Right cardiac atrium (tissue), 5 donors: ENCODE measurements around the gene RANBP3. TPM values are rescaled to one million over a fixed set of nuclear protein-coding genes. Genes with fewer than 3 reads are reported as not detected.
"Not testable (repeated sequence)": the region's sequence is repeated elsewhere in the genome, so short reads cannot be mapped to it uniquely, and the experiment has no call there.

ENCODE experiments used
- ATAC-seq, 2 donors: fragments of 200-7000 bp; cut with Tn5 transposase; one replicate each; pipeline versions ENCODE4 v1.8.0 to v1.9.1; 2020; ENCODE audit warnings: moderate library complexity in 2 of 2, mild to moderate bottlenecking in 1 of 2
- DNase-seq, 3 donors: peaks; one replicate each; pipeline ENCODE4 v3.0.0-alpha.2; 2020
- H3K27ac ChIP-seq: one replicate; pipeline ENCODE4 v1.5.1; 2013; ENCODE audit warnings: mild to moderate bottlenecking, low read length, control low read depth, moderate library complexity
- H3K27me3 ChIP-seq: one replicate; pipeline ENCODE4 v1.6.1; 2013; ENCODE audit not compliant: control insufficient read depth, insufficient read depth
- H3K4me1 ChIP-seq: one replicate; pipeline ENCODE4 v1.6.1; 2013; ENCODE audit warnings: low read length; ENCODE audit not compliant: control insufficient read depth, insufficient read depth
- H3K4me3 ChIP-seq: one replicate; pipeline ENCODE4 v1.5.1; 2013; ENCODE audit warnings: low read length, control low read depth
- H3K9me3 ChIP-seq: one replicate; pipeline ENCODE4 v1.6.1; 2013; ENCODE audit warnings: low read length; ENCODE audit not compliant: control insufficient read depth
- WGBS: extraction: QIAGEN DNeasy Blood & Tissue Kit; methylation state at CpG from one replicate; pipeline ENCODE4 v1.1.7; 2013; 5-methylcytosine and 5-hydroxymethylcytosine counted together
- intact Hi-C, 4 donors: fragments of 100-400 bp; cut with DNase I; formaldehyde crosslinking; loops; one replicate each; pipeline versions ENCODE4 v1.11.0 to v1.14.0; 2022 to 2023
- long read RNA-seq, 4 donors: library from polyadenylated mRNA; unstranded; transcript quantifications; one replicate each; pipeline ENCODE4 v2.0.0, GENCODE V29; 2020 to 2021
- polyA plus RNA-seq: library from polyadenylated mRNA; stranded (reverse); fragments of 200-250 nt; gene quantifications from one replicate; pipeline ENCODE4 v1.2.3, GENCODE V29; 2013
- total RNA-seq, 4 donors: library from RNA; stranded (reverse); fragmentation: NEBNext Ultra II Directional; extraction: Animal tissue kit (Norgen Biotek cat#: 25700); gene quantifications; one replicate each; pipeline ENCODE4 v1.2.1, GENCODE V29; 2021
- donor health status: healthy with polysubstance abuse.
- donor health status: DM: no; HTN: yes; CAD: no.
- donor health status: DM: no; HTN: no; CAD: no.
- donor health status: DM: no; HTN: yes; CAD: no; lungs with severe emphysema.
- donor health status: DM: yes; HTN: yes; CAD: no.

RANBP3 gene, protein sequence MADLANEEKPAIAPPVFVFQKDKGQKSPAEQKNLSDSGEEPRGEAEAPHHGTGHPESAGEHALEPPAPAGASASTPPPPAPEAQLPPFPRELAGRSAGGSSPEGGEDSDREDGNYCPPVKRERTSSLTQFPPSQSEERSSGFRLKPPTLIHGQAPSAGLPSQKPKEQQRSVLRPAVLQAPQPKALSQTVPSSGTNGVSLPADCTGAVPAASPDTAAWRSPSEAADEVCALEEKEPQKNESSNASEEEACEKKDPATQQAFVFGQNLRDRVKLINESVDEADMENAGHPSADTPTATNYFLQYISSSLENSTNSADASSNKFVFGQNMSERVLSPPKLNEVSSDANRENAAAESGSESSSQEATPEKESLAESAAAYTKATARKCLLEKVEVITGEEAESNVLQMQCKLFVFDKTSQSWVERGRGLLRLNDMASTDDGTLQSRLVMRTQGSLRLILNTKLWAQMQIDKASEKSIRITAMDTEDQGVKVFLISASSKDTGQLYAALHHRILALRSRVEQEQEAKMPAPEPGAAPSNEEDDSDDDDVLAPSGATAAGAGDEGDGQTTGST
- 10 to 100 TPM; 54.8 to 73.8 (median 67.7) TPM for total RNA-seq
- 49.6 TPM for polyA plus RNA-seq
- long read RNA-seq, donor 1, transcript RANBP3-201 (16 exons, 1,762 nt), result minor isoform, 14 of 77 reads
- long read RNA-seq, donor 1, transcript RANBP3-220 (16 exons, 1,783 nt), result major isoform, 23 of 77 reads
- long read RNA-seq, donor 1, partial matches to known transcripts, result 18 of 77 reads
- long read RNA-seq, donor 1, other reads (novel, unspliced or antisense), result 19 of 77 reads
- long read RNA-seq, donor 2, transcript RANBP3-220 (16 exons, 1,783 nt), result minor isoform, 5 of 41 reads
- long read RNA-seq, donor 2, transcript RANBP3-201 (16 exons, 1,762 nt), result major isoform, 16 of 41 reads
- long read RNA-seq, donor 2, partial matches to known transcripts, result 6 of 41 reads
- long read RNA-seq, donor 2, other reads (novel, unspliced or antisense), result 10 of 41 reads
- long read RNA-seq, donor 3, transcript RANBP3-202 (17 exons, 3,233 nt), result minor isoform, 7 of 161 reads
- long read RNA-seq, donor 3, transcript RANBP3-201 (16 exons, 1,762 nt), result major isoform, 39 of 161 reads
- long read RNA-seq, donor 3, transcript RANBP3-220 (16 exons, 1,783 nt), result minor isoform, 33 of 161 reads
- long read RNA-seq, donor 3, partial matches to known transcripts, result 40 of 161 reads
- long read RNA-seq, donor 3, other reads (novel, unspliced or antisense), result 41 of 161 reads
- long read RNA-seq, donor 4, transcript RANBP3-220 (16 exons, 1,783 nt), result minor isoform, 6 of 27 reads
- long read RNA-seq, donor 4, transcript RANBP3-201 (16 exons, 1,762 nt), result major isoform, 11 of 27 reads
- long read RNA-seq, donor 4, partial matches to known transcripts, result 2 of 27 reads
- long read RNA-seq, donor 4, other reads (novel, unspliced or antisense), result 5 of 27 reads

DNA sequence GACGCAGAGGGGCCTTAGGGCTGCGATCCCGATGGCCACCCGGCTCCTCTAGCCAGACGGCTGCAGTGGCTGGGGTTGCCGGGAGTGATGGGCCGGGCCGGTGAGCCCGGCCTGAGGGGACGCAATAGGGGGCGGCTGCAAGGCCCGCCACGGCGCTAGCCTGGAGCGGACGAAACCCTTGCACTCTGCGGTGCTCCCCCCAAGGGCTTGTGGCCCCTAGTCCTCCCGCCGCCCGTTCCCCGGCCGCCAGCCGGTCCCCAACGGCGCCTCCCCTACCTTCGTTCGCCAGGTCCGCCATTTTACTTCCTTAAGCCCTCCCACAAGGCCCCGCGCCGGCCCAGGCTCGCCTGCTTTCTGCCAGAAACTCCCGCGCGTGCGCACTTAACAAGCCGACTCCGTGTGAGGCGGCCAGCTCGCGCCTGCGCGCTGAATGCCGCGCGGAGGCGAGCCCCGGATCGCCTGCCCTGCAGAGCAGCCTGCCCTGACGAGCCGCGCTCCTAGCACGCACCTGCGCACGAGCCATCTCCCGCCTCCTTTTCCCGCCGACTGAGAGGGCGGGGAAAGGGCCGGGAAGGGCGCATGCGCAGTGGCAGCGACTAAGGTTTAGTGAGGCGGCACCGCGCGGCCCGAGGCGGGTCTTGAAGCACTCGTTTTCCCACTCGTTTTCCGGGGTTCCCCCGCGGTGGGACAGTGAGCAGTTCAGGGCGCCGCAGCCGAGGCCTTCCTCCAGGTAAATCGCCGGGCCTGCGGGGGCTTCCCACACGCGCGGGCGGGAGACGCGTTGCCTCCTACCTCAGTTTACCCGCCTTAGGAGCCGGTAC, at the start of gene RANBP3:
TSS of gene RANBP3 (minus strand) at position 356 of the 821 bp plus-strand sequence. CDS start at position 298, 58 bp downstream.
- H3K9me3 ChIP-seq, result no peaks in the 10 kb centered on the region
- no peaks in the 10 kb centered on the region for H3K27me3 ChIP-seq
- DNase-seq (peak; percentile 99 to 100 (median 100)), ATAC-seq (peak; percentile 97 to 98)
- peaks cover 8% of the 10 kb centered on the region for H3K4me1 ChIP-seq
- H3K27ac ChIP-seq, result peak within 1 kb of the TSS; percentile 74
- peak within 1 kb of the TSS; percentile 93 for H3K4me3 ChIP-seq
- intact Hi-C loops, result no loop called here
- WGBS, result under 1% methylated on average over 88 of the region's 88 CpGs

DNA sequence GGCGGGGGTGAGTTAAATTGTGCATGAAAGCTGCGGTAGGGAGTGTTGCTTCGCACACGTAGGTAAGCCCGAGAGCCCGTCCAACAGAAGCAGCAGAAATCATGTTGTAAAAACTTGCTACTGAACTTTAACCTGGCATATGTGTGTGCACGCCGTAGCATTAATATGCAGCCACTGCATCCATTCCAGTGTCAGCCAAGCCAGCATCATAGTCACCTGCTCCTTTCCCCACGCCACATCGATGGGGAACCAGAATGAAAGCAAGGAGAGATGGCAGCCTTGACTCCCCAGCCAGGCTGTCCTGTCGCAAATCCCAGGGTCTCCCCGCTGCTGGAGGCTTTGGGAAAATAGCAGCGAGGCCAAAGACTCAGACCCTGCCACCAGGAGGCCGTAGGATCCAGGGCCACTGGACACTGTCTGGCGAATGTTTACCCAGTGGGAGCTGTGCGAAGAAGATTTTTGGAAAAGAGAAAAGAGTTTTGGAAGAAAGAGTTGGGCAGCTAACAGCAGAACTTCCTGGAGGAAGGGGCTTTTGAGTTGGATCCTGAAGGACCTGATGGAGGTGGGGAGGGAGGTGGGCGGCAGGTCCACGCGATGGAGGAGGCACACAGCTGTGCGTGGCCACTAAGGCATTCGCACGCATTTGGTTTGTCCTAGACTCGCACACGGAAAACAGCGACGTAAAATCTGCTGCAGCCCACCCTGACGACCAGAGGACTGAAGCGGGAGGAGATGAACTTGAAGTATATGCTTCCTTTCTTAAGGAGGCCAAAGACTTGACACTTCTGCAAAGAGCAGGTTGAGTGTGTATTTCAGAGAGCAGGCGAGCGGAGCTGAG, 48.7 kb upstream of the RANBP3 start:
- 95% methylated on average over 30 of the region's 30 CpGs for WGBS
- intact Hi-C loops, result no loop called here
- no peak overlapping the region for H3K27ac ChIP-seq
- ATAC-seq (no peak), DNase-seq (no peak)
- no peak overlapping the region for H3K4me3 ChIP-seq
- no peaks in the 10 kb centered on the region for H3K9me3 ChIP-seq
- no peaks in the 10 kb centered on the region for H3K27me3 ChIP-seq
- H3K4me1 ChIP-seq, result no peaks in the 10 kb centered on the region

DNA sequence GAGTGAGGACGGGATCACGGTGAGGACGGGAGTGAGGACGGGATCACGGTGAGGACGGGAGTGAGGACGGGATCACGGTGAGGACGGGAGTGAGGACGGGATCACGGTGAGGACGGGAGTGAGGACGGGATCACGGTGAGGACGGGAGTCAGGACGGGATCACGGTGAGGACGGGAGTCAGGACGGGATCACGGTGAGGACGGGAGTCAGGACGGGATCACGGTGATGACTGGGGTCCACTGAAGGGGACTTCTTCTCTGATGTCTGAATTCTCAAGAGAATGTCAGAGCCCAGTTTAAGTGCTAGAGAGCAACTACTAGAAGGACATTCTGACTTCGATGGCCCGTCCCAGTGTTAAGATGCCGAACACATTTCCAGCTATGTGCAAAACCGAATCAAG, 46.8 kb upstream of the RANBP3 start:
- H3K27ac ChIP-seq, H3K4me1 ChIP-seq, H3K27me3 ChIP-seq, ATAC-seq, DNase-seq, H3K4me3 ChIP-seq, H3K9me3 ChIP-seq: not testable (repeated sequence)
- intact Hi-C loops, result loop anchor here in 2 of 4 donors (5.0 kb wide), 2 partner anchors 37 to 222 kb away; no protein-coding TSS in a partner anchor
- 96% methylated on average over 25 of the region's 27 CpGs for WGBS

DNA sequence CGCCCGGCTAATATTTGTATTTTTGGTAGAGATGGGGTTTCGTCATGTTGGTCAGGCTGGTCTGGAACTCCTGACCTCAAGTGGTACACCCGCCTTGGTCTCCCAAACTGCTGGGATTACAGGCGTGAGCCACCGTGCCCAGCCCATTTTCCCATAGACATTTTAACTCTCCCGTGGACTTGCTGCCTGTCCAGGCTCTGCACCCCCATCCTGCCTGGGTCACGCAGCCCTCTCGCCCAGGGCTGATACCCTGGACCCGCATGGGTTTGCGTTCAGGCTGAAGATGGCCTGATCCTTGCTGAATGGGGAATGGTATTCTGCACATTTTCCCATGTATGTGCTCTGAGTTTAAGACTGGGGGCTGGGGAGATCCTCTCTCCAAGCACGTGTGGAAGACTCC, 46.0 kb upstream of the RANBP3 start:
- no peaks in the 10 kb centered on the region for H3K27me3 ChIP-seq
- intact Hi-C loops, result loop anchor here in 3 of 4 donors (2.0 to 5.0 kb wide), 3 partner anchors 33 to 222 kb away; no protein-coding TSS in a partner anchor
- H3K9me3 ChIP-seq, result no peaks in the 10 kb centered on the region
- no peak overlapping the region for H3K27ac ChIP-seq
- H3K4me3 ChIP-seq, result no peak overlapping the region
- 87% methylated on average over 12 of the region's 12 CpGs for WGBS
- DNase-seq (no peak), ATAC-seq (no peak)
- no peaks in the 10 kb centered on the region for H3K4me1 ChIP-seq

DNA sequence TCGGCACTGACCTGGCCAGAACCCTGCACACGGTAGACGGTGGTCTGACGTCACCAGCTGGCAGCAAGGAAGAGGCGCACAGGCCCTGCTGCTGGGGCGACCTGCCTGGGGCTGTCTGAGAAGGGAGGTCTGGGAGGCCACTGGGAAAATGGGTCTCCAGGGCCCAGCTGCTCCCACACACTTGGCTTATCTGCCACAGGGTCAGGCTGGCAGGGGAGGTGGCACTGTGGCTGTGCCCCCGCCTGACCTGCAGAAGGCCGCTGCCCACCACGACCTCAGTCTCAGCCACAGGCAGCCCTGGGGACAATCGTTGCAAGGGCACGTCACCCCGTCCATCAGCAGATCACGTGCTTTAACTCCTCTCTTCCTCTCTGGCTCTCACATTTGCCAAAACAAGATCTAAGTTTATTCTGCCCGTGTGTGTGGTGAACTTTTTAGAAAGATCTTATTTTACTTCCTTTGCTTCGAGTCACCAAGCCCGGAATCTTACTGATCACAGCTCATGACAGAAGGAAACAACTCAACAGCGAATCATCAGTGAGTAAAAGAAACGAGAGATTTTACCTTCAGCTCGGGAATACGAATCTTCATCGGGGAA, 45.2 kb upstream of the RANBP3 start:
- H3K27me3 ChIP-seq, result no peaks in the 10 kb centered on the region
- intact Hi-C loops, result loop anchor here in 3 of 4 donors (2.0 to 5.0 kb wide), 3 partner anchors 32 to 221 kb away; no protein-coding TSS in a partner anchor
- peak; percentile 13 to 51 for ATAC-seq
- H3K4me1 ChIP-seq, result no peaks in the 10 kb centered on the region
- no peaks in the 10 kb centered on the region for H3K9me3 ChIP-seq
- WGBS, result 48% methylated on average over 21 of the region's 21 CpGs
- no peak for DNase-seq
- no peak overlapping the region for H3K4me3 ChIP-seq
- peak overlapping the region; percentile 22 for H3K27ac ChIP-seq

DNA sequence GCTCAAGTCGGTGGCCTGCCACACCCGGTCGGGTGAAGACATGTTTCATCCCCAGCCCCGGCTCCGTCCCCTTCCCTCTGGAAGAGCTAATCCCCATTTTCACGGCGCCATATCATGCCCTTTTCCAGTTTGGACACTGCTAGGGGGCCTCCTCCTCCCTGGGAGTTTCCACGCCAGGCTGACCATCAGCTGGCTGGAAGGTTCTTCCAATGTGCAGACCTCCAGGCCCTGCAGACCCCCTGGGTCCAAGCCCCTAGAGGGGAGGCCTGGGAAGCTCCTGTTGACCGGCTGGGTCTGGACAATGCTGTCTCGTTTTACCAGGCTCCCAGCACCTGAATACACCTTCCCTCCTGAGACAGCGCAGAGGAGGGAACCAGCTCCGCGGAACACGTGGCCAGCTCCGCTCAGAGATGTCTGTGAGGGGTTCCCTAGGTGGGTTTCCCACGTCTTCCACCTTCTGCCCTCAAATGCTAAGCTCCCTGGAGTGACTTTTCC, 44.7 kb upstream of the RANBP3 start:
- DNase-seq (no peak), ATAC-seq (peak; percentile 5 to 25)
- H3K9me3 ChIP-seq, result no peaks in the 10 kb centered on the region
- H3K4me1 ChIP-seq, result no peaks in the 10 kb centered on the region
- intact Hi-C loops, result loop anchor here in 3 of 4 donors (2.0 to 5.0 kb wide), 3 partner anchors 32 to 220 kb away; no protein-coding TSS in a partner anchor
- 69% methylated on average over 16 of the region's 16 CpGs for WGBS
- H3K27ac ChIP-seq, result peak overlapping the region; percentile 22
- H3K4me3 ChIP-seq, result no peak overlapping the region
- no peaks in the 10 kb centered on the region for H3K27me3 ChIP-seq

DNA sequence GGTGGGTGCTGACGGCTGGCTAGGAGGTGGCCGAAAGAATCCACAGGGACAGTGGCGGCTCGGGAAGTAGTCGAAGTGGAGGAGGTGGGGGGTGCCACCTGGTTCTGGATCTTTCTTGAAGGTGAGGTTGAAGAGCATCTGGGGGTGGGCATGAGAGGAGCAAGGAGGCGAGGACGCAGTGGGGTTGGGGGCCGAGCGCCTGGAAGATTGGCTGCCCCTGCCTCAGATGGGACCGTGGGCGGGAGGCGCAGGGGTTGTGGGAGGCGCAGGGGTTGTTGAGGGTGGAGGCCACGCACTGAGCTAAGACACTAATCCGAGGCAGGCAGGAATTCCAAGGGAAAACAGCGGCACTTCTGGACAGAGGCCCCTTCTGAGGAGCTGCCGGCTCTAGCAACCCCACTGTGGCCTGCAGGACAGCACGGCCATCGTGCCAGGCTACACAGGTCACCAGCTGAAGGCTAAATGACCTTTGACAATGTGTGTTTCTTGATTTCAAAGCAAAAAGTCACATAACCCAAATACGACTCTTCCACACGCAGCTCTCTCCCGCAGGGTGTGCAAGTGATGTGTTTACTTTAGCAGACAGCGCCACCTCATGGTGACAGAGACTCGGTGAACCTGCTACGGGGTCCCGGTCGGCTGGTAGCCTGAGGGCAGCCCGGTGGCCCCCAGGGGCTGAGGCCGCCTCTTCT, 44.1 kb upstream of the RANBP3 start:
- intact Hi-C loops, result loop anchor here in 3 of 4 donors (2.0 to 5.0 kb wide), 3 partner anchors 31 to 220 kb away; no protein-coding TSS in a partner anchor

More for the DNA sequence above, 44.1 kb upstream of the RANBP3 start:
- H3K27ac ChIP-seq, result no peak overlapping the region
- no peaks in the 10 kb centered on the region for H3K27me3 ChIP-seq
- WGBS, result 49% methylated on average over 29 of the region's 29 CpGs
- peak; percentile 75 to 88 (median 86) for DNase-seq
- no peaks in the 10 kb centered on the region for H3K9me3 ChIP-seq
- no peaks in the 10 kb centered on the region for H3K4me1 ChIP-seq
- no peak overlapping the region for H3K4me3 ChIP-seq
- peak; percentile 90 for ATAC-seq
